MM.1S (cell line): ENCODE data around the gene DYNC1I1.

Experiments
- CTCF ChIP-seq: fragments of 300-600 bp; sonication (generic); IDR thresholded peaks from 2 replicates; pipeline ENCODE4 v1.5.1; 2016; ENCODE audit warnings: antibody characterized with exemption, low read length, mixed read lengths
- EZH2phosphoT487 ChIP-seq: fragments of 300-600 bp; sonication (generic); IDR thresholded peaks from 2 replicates; pipeline ENCODE4 v1.6.1; 2018; ENCODE audit warnings: antibody characterized with exemption, low read length

DNA sequence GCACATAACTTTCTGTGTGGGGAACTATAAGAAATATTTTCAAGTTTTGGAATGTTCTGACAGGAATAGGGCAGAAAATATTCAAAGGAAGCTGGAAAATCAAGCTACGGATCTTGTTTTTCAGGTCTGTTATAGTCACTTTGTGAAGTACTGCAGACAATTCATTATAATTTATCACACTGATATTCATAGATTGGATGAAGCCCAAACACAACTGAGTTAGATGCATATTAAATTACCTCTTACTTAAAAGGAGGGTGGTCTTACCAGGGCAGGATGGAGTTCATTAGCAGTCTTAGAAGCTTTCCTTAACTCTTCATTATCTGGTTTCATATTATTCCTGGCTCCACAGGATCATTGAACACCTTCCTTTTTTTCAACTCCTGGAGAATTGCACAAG, 242.3 kb downstream of the DYNC1I1 start:
- TF ChIP-seq CTCF (no peak), EZH2phosphoT487 (no peak)
